ENCODE results near the gene ABLIM3.

Gene ABLIM3

DNA sequence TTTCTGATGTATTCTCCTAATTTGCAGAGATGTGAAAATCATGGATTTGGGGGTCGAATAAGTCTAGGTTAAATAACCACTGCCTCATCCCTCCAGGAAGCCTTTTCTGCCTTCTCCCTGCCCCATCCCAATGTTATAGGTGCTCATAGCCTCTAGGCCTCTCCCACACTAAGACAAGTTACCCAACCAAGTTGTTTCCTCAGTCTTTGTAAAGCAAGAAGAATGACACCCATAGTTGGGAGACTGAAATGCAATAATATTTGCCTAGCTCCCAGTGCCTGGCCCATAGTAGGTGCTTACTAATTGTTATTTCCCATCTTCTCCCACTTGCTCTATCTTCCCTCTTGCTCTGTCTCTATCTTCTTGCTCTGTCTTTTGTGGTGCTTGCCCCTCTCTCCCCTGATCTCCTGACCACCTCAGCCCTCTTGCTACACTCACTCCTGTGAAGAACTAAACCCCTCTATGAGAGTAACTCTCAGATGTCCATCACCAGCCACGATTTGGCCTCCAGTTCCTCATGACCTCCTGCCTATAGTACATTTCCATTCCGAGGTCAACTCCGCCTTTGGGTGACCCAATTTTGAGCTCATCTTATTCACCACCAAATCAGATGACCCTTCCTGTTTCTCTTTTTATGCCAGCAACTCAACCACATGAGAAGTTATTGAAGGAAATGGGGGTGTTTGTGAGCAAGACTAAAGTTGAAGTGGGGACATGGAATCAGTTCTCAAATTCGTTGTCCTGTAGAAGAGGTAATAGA is 137.3 kb downstream of the ABLIM3 start:
- no peak for DNase-seq (ENCODE audit: low read depth in 2 of 3, low spot score in 2 of 3)

DNA sequence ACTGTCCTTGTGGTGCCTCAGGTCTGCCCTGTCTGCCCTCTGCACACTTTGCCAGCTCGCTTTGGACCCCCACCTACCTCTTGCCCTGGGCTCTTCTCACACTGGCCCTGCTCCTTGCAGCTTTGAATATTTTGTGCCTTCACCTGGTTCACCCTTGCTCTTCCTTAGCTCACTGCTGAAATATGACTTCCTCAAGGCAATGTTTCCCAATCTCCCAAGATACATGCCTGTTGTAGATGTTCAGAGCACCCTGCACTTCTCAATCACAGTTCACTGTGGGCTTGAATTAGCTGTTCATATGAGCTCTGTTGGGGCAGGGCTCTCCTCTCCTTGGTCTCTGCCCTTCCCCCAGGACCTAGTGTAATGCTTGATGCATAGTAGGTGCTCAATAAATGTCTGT is 138.4 kb downstream of the ABLIM3 start:
- DNase-seq (ENCODE audit: low read depth in 2 of 3, low spot score in 2 of 3): no peak

DNA sequence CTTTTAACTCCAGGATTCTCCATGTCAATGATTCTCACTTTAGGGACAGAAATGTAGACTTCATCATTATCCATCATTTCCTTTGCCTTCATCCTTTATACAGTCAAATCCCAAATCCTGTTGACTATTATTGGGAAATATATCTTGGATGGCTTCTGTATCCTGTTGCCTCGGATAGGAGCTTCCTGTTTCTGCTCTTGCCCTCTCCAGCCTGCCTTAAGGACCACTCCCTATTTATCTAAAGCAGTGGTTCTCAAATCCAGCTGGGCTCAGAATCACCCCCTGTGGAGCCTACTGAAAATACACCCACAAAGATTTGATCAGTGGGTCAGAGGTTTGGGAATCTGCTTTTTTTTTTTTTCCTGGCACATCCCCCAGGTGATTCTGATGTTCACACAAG is 138.8 kb downstream of the ABLIM3 start:
- DNase-seq (ENCODE audit: low read depth in 2 of 3, low spot score in 2 of 3): no peak

DNA sequence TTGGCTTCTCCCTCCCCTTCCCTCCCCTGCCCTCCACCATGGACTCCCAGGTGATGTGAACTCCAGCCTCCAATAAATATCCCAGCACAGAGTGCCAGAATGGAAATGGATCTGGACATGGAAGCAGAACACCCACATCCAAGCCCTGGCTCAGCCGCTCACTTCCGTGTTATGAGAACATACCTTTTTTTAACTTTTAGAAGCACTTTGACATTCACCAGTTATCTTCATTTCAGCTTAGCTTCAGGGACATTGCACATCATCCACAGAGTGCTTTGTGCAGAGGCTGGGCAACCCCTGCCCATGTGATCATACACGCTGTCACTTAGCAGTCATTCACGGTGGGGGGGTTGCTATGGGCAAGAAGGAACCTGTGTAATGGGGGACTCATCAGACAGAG is 139.5 kb downstream of the ABLIM3 start:
- DNase-seq (ENCODE audit: low read depth in 2 of 3, low spot score in 2 of 3): no peak

DNA sequence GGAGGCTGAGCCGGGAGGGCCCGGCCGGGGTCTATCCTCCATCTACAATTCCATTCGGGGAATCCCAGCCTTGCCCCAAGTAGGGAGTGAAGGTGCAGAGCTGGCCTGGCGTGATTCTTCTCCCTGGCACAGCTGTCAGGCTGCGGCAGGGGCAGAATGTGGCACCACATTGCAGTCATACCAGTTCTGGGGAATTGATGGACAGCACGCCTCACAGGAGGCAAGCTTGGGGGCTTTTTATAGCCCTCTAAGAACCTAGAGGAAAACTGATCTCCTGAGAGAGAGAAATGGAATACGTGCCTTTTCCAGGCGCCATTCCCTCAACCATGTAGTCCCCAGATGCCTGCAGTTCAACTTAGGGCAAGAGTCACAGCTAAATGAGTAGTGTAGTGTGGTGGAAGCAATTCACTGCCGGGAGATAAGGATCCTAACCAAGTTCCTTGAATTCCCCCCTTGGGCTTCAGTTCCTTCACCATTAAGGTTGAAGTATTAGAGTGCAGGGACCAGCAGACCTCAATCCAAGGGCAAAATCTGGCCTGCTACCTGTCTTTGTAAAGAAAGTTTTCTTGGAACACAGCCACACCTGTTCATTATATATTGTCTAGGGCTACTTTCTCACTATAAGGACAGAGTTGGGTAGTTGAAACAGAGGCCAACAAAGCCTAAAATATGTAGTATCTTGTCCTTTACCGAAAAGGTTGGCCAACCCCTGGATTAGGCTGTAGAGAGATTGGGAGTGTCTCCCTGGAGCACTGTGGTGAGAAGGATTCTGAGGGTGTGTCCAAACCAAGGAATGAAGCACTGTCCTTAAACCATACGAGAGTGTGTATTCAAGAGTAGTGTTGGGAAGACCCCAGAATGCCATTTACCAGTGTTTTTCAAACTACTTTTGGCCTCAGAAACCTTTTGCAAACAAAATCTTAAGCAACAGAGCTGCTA is 141.0 kb downstream of the ABLIM3 start:
- no peak for DNase-seq (ENCODE audit: low read depth in 2 of 3, low spot score in 2 of 3)

DNA sequence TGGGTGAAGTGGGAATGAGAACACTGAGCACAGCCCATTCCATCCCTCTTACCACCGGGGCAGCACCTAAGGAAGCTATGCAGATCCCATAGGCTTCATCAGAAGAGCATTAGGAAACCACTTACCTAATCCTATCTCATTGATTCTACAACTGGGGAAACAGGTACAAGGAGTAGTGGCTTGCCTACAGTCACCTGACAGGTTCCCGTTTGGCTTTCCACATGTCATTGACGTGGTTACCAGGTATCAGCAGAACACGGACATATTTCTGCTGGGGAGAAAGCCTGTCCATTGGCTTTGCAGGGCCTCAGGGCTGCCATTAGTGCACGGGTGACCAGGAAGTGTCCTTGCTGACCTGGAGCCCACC is 141.7 kb downstream of the ABLIM3 start:
- DNase-seq (ENCODE audit: low read depth in 2 of 3, low spot score in 2 of 3): no peak

DNA sequence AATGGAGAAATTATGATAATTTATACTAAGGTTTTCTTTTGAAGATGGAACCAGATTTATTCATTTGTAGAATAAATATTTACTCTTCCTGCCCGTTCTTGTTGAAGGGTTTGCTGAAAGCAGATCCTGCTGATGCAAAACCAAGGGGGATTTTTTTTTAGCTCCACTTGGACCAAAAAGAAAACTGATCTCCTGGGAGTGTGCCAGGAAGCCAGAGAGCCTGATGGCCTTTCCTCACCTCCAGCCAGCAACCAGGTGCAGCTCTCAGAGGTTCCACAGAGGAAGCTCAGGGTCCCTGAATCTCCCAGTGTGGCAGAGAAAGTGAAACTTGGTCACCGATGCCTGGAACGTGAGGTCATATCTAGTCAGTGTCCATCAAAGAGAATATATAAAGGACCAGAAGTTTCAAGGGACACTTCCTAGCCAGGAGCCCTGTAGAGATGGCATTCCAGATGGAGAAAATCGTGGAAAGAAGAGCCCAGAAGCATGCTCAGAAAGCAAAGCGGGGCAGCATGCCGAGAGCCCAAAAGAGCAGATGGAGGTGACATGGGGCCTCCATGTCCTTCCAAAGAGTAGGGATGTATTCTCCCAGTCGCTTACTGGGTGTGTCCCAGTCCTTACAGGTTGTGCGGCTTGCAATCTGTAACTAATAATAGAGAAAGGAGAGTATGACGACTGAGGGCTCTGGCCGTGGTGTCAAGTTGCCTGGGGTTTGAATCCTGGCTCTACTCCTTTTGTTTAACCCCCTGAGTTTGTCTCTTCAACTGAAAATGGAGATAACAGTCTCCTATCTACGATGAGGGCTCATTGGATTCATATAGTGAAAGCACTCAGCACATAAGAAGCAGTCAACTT is 142.6 kb downstream of the ABLIM3 start:
- DNase-seq (ENCODE audit: low read depth in 2 of 3, low spot score in 2 of 3): no peak

DNA sequence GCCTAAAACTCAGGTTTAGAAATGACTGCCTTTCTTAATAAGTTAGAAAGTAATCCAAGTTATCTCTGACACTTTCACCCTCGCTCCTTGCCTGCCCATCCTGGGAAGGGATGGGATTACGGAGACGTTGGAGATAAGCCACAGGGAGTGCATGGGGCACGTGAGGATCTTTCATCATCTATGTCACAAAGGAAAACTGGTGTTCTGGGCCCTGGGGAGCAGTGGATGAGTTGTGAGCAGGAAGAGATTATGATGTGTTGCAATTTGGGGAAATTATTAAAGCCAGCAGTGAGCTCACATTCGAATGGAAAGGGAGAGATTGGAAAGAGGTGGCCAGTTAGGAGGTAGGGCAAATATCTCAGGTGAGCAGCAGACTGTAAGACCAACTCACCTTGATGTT is 143.2 kb downstream of the ABLIM3 start:
- DNase-seq (ENCODE audit: low read depth in 2 of 3, low spot score in 2 of 3): no peak

DNA sequence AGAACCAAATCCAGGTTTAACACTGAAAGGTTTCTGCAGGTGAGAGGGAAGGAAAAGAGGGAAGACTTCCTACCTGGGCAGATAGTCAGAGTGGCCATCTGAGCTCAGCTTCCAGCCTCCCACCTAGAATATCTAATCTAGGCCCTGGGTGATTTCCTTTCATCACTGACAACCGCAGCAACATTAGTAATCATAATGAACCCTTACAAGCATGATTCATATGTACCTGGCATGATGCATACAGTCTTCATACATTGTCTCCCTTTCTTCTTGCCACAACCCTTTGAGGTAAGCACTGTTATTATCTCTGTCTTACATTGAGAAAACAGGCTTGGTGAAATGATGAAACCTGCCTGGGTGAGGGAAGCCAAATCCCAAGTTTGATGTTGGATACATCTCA is 143.9 kb downstream of the ABLIM3 start:
- DNase-seq (ENCODE audit: low read depth in 2 of 3, low spot score in 2 of 3): no peak

DNA sequence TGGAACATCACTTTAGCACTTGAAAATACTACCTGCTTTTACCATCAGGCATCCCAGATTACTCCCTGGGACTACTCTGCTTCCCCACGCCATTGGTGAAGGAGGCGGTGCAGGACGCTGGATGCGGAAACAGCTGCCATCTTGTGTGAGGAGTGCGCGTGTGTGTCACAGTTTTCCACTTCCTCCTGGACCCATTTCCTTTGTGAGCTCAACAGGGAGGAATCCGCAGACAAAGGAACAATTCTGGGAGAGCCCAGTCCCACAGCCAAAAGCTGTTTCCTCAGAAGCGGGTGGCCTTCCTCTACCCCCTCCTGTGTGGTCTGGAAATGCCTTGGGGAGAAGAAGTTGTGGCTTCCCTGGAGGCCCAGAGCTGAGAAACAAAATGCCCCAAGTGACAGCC is 147.1 kb downstream of the ABLIM3 start:
- DNase-seq (ENCODE audit: low read depth in 2 of 3, low spot score in 2 of 3): no peak

DNA sequence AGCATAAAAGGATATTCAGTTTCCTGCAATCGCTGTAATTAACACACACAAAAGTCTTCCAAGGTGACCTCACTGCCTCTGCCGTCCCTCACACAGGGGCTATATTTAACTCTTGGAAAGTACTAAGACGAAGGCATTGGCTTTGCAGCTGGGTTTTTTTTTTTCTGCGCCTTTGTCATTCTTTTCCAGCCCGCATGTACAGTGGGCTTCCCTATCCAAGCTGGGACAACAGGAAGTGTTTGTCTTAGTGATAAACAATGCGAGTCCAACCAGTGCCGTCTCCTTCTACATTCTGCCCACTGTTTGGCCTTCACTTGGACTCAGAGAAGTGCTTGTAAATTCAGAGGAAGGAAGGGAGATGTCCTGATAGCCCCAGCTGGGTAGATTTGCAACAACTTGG is 148.0 kb downstream of the ABLIM3 start:
- no peak for DNase-seq (ENCODE audit: low read depth in 2 of 3, low spot score in 2 of 3)

DNA sequence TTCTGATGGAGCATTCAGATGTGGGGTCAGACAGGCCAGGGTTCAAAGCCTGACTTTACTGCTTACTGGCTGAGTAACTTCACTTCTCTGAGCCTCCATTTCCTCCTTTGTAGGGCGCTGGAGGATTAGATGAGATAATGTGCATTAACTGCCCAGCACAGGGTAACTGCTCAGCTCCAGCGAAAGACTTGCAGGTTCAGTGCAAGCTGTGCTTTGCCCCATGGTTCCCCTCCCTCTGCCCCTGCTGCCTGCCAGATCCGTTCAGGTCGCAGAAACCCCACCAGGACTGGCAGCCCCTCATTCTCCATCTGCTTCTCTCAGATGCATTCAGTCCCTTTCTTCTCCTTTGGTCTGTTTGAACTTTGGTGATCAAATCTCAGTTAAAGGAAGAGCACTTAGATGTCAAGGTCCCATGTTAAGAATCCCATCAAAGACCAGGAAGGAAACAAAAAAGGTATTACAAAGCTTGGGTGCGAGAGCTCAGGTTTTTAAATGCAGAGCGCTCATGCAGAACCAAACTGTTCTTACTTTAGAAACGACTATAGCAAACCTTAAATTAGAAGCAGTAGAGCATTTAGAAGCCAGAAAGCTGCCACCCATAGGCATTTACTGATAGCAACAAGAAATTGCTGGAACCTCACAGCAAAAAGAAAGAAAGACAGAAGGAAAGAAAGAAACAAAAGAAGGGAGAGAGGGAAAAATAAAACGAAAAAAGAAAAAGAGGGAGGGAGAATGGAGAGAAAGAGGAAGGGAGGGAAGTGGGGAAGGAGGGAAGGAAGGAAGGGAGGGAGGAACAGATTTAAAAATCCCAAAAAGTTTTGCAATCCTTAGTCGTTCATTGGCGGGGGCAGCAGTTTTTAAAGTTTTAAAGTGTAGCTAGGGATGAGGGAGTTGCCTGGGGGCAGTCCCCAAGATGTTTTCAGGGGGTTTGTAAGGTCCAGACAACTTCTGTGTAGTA is 153.9 kb downstream of the ABLIM3 start:
- DNase-seq (ENCODE audit: low read depth in 2 of 3, low spot score in 2 of 3): no peak

DNA sequence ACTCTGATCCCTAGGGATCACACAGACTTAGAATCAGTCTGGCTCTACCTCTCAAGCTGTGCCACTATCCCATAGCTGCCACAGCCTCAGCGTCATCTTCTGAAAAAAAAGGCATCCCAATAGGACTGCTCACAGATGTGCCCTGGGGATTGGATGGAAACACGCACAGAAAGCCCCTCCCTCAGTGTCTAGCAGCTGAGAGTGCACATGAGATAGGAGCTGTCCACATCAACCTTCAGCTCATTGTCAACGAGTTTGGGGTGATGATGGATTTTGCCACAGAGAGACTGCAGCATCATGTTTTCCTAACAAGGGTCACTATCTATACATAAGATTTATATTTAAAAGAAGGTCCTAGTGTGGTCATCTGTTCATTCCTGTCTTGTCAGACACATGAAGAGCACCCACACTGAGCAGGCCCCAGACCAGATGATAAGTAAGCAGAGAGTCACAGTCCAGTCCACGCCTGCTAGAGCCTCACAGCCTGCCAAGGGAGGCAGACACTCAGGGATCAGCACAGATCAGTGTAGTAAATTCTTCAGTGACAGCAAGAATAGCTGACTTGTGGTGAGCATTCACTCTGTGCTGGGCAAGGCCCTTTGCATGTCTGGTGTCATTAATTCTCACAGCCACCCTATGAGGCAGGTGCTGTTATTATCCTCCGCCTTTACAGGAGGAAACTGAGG is 156.2 kb downstream of the ABLIM3 start:
- DNase-seq (ENCODE audit: low read depth in 2 of 3, low spot score in 2 of 3): no peak

DNA sequence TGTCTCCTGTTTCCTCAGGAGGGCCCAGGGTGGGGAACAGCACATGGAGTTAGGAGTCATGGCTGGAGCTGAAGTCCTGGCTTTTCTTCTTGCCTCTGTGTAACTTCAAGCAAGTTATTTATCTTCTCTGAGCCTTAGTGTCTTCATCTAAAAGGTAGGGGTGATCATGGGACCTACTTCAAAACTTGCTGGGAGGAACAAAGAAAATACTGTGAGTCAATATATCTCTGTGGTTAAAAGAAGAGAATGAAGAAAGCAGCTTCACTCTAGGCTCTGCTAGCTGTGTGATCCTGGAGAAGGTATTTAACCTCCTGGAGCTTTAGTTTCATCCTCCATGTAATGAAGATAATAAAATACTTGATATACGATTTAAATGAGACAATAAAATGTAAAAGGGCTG is 156.9 kb downstream of the ABLIM3 start:
- DNase-seq (ENCODE audit: low read depth in 2 of 3, low spot score in 2 of 3): no peak

DNA sequence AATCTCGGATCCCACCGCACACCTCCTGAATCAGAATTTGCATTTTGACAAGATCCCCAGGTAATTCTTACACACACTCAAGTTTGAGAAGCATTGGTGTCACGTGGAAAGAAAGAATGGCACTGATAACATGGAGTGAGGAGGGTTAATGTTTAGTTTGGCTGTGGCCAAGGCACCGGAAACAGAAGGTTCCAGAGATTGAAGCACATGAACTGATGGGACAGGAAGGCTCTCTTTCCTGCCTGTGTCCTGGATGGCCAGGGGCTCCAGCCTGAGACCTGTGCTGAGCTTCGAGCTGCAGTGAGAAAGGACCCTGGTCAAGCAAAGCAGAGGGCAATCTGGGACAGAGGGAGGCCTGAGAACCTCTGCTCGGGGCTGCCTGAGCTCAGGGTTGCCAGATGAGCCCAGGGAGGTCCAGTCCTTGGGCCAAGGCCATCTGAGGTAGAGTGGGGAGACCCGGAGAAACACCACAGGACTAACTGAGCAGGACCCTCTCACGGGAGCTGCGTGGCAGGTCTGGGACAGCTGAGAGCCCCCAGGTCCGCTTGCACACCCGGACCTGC is 157.6 kb downstream of the ABLIM3 start:
- no peak for DNase-seq (ENCODE audit: low read depth in 2 of 3, low spot score in 2 of 3)

DNA sequence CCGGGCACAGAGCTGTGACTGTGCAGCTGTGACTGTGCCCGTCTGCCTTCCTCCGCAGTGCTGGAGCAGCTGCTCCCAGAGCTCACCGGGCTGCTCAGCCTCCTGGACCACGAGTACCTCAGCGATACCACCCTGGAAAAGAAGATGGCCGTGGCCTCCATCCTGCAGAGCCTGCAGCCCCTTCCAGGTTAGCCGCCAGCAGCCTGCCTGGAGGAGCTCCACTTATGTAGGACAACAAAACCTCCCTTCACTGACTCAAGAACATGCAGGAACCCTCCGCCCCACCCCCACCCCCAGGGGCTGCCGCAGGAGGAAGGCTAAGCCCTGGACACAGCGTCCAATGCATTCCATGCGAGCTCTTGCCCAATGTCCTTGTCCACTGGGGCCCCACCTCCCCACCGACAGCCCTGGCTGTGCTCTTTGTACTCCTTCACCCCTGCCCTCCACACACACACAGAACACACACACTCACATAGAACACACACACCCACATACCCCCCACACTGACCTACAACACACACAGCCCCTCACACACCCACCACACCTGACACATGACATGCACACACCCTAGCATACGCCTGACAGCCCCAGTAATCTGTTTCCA is 158.3 kb downstream of the ABLIM3 start:
- DNase-seq (ENCODE audit: low read depth in 2 of 3, low spot score in 2 of 3): no peak

DNA sequence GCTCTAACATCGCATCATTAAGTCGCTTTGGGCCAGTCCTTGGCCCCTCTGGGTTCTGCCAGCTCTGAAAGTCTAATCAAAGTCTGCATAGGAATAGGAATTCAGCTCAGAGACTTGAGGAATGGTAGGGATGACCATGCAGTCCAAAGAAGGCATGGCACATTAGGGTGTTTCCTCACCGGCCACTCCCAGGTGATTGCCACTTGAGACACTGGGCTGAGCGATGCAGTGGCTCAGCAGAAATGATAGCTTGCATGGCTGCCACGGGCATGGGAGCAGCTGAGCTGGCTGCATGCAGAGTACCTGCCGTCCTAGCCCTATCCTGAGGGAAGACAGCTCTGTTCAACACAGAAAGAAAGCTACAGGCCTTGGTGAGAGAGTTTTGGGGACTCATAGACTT is 159.1 kb downstream of the ABLIM3 start:
- DNase-seq (ENCODE audit: low read depth in 2 of 3, low spot score in 2 of 3): no peak

DNA sequence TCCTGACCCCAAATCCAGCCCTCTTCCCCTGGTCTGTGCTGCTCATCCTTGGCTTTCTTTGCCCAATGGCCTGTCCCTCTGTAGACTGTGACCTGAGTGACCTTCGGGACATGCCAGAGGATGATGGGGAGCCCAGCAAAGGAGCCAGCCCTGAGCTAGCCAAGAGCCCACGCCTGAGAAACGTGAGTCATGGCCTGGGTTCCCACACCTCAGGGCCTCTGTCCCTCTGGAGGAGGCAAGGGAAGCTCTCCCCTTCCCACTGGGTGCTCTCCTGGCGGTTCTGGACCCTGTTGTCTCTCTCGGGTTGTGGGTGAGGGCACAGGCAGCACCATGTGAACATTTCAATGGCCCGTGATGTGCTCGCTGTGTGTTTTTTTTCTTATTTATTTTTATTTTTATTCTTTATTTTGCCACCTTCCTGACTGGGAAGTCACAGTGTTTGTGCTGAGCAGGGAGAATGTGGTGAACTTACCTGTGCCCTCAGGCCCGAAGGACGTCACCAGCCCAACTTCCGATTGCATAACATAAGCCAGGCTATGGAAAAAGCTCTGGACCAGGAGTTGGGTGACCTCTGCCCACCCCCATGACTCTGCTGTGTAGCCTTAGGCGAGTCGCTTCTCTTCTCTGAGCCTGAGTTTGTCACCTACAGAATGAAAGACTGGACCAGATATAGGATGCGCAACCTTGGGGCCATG is 159.9 kb downstream of the ABLIM3 start:
- DNase-seq (ENCODE audit: low read depth in 2 of 3, low spot score in 2 of 3): no peak

Data from activated CD8-positive, alpha-beta memory T cell treated with anti-CD3 and anti-CD28 coated beads for 48 hours (primary cell).